ENCODE results near the gene ELOVL6. TPM values are rescaled to one million over a fixed set of nuclear protein-coding genes. Genes with fewer than 3 reads are reported as not detected.
"Not testable (repeated sequence)": the region's sequence is repeated elsewhere in the genome, so short reads cannot be mapped to it uniquely, and the experiment has no call there.

ELOVL6 gene
- total RNA-seq, 4 donors from 2014 or later: 0.10 to 0.42 (median 0.13) TPM; not detected in 1

DNA sequence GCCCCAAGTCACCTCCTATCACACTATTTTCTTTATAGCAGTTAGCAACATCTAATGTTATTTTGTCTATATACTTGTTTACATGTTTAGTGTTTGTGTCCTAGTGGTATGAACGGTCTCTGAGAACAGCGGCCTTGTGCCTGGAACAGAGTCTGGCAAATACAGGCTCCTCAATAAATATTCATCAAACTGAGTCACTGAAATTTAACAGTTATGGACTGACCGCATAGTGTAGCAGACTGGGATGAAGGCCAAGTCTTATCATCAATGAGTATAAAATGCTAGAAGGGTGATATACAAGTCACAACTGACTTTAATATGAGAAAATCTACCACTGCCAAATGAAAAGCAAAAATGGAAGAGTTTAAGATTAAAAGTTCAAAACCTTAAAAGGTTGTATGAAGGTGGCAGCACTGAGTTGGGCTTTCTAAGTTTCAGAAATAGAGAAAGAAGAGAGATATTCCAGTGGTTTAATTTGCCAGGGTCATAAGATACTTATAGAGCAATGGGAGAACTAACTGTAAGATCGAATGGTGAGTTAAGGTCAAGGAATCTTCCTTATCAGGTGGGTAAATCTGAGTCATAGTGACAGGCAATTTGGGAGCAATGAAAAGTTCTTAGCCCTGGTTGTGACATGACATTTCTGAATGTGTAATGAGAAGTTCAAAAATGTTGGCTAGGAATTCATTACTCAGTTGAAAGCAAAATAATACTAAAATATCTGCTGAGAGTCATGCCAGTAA, 34.9 kb downstream of the ELOVL6 start:
- ATAC-seq (no peak), DNase-seq (no peak)
- no peak for TF ChIP-seq POLR2A (IDR thresholded peaks at IDR 0.05)
- TF ChIP-seq, protein P1, sequence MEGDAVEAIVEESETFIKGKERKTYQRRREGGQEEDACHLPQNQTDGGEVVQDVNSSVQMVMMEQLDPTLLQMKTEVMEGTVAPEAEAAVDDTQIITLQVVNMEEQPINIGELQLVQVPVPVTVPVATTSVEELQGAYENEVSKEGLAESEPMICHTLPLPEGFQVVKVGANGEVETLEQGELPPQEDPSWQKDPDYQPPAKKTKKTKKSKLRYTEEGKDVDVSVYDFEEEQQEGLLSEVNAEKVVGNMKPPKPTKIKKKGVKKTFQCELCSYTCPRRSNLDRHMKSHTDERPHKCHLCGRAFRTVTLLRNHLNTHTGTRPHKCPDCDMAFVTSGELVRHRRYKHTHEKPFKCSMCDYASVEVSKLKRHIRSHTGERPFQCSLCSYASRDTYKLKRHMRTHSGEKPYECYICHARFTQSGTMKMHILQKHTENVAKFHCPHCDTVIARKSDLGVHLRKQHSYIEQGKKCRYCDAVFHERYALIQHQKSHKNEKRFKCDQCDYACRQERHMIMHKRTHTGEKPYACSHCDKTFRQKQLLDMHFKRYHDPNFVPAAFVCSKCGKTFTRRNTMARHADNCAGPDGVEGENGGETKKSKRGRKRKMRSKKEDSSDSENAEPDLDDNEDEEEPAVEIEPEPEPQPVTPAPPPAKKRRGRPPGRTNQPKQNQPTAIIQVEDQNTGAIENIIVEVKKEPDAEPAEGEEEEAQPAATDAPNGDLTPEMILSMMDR (IDR thresholded peaks at IDR 0.05 in 4 of 5, conservative IDR thresholded peaks at IDR 0.05 in 1 of 5): no peak
- intact Hi-C loops (cut with DNase I; ENCODE audit: low total_unique reads): no loop called here
- Histone ChIP-seq H3K4me1 (no peaks in the 10 kb centered on the region), H3K9me3 (no peaks in the 10 kb centered on the region), H3K27me3 (no peaks in the 10 kb centered on the region), H3K4me3 (no peak overlapping the region), H3K36me3 (no peaks in the 10 kb centered on the region), H3K27ac (no peak overlapping the region)
- in situ Hi-C loops (cut with MboI; ENCODE audit: low sequenced_read_pairs in 4 of 4): no loop called here

DNA sequence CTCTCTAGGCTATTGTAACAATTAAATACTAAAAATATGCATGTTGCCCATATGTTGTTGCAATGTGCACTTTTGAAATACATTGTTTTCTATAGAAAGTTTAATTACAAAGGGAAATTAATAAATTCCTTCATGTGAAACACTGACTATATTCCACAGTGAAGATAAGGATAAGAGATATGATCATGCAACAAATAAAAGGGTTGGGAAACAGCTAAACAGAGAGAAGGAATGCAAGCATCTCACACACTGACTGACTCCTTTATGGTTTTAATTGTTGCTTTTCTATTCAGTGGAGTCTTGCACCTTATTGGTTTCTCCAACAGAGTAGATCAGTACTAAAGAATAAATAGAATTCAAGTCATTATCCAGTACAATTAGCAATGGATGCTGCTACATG, 37.8 kb downstream of the ELOVL6 start:
- Histone ChIP-seq H3K9me3 (no peaks in the 10 kb centered on the region), H3K4me3 (no peak overlapping the region), H3K36me3 (no peaks in the 10 kb centered on the region), H3K27ac (no peak overlapping the region), H3K4me1 (no peaks in the 10 kb centered on the region), H3K27me3 (no peaks in the 10 kb centered on the region)
- intact Hi-C loops (cut with DNase I; ENCODE audit: low total_unique reads) (no loop called here), in situ Hi-C loops (cut with MboI; ENCODE audit: low sequenced_read_pairs in 4 of 4) (no loop called here)
- no peak for ATAC-seq
- TF ChIP-seq POLR2A (IDR thresholded peaks at IDR 0.05): no peak
- TF ChIP-seq, protein P1 (IDR thresholded peaks at IDR 0.05 in 4 of 5, conservative IDR thresholded peaks at IDR 0.05 in 1 of 5): no peak
- no peak for DNase-seq

DNA sequence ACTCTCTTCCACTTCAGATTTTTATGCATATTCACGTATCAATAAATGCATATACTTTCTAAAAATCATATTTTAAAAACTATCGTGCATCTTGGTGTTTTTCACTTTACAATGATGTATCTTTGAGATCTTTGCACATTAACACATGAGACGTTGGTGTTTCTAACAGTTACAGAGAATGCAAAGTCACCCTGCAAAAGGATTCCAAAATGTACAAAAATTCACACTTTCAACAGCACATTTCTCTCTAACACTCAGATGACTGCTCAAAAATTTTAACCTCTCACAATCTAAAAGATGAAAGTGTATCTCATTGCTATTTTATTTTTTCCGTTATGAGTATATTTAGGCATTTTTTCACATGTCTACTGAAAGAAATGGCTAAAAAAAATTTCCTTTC, 38.9 kb downstream of the ELOVL6 start:
- in situ Hi-C loops (cut with MboI; ENCODE audit: low sequenced_read_pairs in 4 of 4): no loop called here
- Histone ChIP-seq H3K36me3 (no peaks in the 10 kb centered on the region), H3K27me3 (no peaks in the 10 kb centered on the region)

DNA sequence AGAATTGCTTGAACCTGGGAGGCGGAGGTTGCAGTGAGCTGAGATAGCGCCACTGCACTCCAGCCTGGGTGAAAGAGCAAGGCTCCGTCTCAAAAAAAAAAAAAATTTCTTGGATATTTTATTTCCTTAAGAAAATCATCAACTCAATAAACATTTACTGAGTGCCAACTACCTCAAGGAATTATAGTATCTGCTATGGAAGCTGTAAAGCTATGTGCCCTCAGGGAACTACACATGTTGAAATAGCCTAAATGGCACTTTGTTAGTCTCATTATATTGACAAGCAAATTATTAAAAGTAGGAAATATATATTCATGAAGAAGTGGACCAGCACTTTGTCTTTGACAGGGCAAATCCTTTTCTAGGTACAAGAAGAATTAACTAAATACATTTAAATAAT, 40.8 kb downstream of the ELOVL6 start:
- in situ Hi-C loops (cut with MboI; ENCODE audit: low sequenced_read_pairs in 4 of 4) (no loop called here), intact Hi-C loops (cut with DNase I; ENCODE audit: low total_unique reads) (no loop called here)
- ATAC-seq: no peak
- Histone ChIP-seq H3K27me3 (no peaks in the 10 kb centered on the region), H3K4me3 (no peak overlapping the region), H3K4me1 (no peaks in the 10 kb centered on the region), H3K36me3 (no peaks in the 10 kb centered on the region), H3K27ac (no peak overlapping the region), H3K9me3 (no peaks in the 10 kb centered on the region)
- no peak for TF ChIP-seq POLR2A (IDR thresholded peaks at IDR 0.05)
- TF ChIP-seq, protein P1 (IDR thresholded peaks at IDR 0.05 in 4 of 5, conservative IDR thresholded peaks at IDR 0.05 in 1 of 5): no peak
- no peak for DNase-seq

More for the DNA sequence above, 38.9 kb downstream of the ELOVL6 start:
- Histone ChIP-seq H3K9me3 (no peaks in the 10 kb centered on the region), H3K27ac (no peak overlapping the region), H3K4me1 (no peaks in the 10 kb centered on the region), H3K4me3 (no peak overlapping the region)
- ATAC-seq (no peak), DNase-seq (no peak)
- intact Hi-C loops (cut with DNase I; ENCODE audit: low total_unique reads): no loop called here
- TF ChIP-seq POLR2A (IDR thresholded peaks at IDR 0.05): no peak
- TF ChIP-seq, protein P1 (IDR thresholded peaks at IDR 0.05 in 4 of 5, conservative IDR thresholded peaks at IDR 0.05 in 1 of 5): no peak

DNA sequence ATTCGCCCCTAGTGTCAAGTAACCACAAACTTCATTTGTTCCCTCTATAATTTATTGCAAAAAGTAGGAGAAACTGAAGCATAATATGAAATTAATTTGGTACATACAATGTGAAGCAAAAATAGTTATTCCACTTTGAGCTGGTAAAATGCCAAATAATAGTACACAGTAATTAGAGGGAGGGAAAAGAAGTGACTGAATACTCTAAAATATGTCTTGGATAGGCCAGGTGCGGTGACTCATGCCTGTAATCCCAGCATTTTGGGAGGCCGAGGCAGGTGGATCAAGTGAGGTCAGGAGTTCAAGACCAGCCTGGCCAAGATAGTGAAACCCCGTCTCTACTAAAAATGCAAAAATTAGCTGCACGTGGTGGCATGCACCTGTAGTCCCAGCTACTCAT, 41.2 kb downstream of the ELOVL6 start:
- H3K4me3 ChIP-seq; ATAC-seq; H3K4me1 ChIP-seq; H3K27me3 ChIP-seq; H3K27ac ChIP-seq; in situ Hi-C loops (cut with MboI; ENCODE audit: low sequenced_read_pairs in 4 of 4); DNase-seq; H3K9me3 ChIP-seq; intact Hi-C loops (cut with DNase I; ENCODE audit: low total_unique reads); H3K36me3 ChIP-seq: not testable (repeated sequence)
